A673 (cell line): Measurements from ENCODE around the gene CDK5RAP2.

Experiments
- EZH2 ChIP-seq: fragments of 200-600 bp; sonication (generic); IDR thresholded peaks from 2 replicates; pipeline ENCODE4 v1.6.1; 2017; ENCODE audit warnings: borderline replicate concordance, low read depth, mild to moderate bottlenecking, mixed read lengths, antibody characterized with exemption, low read length; ENCODE audit not compliant: poor library complexity, severe bottlenecking
- TF ChIP-seq, protein P1 (sequence below): fragments of 300-800, 200-600 bp; sonication (generic); conservative IDR thresholded peaks from 2 replicates; pipeline ENCODE4 v1.5.1; 2017; ENCODE audit warnings: low read depth, mild to moderate bottlenecking, antibody characterized with exemption, low read length, moderate library complexity, mixed read lengths

DNA sequence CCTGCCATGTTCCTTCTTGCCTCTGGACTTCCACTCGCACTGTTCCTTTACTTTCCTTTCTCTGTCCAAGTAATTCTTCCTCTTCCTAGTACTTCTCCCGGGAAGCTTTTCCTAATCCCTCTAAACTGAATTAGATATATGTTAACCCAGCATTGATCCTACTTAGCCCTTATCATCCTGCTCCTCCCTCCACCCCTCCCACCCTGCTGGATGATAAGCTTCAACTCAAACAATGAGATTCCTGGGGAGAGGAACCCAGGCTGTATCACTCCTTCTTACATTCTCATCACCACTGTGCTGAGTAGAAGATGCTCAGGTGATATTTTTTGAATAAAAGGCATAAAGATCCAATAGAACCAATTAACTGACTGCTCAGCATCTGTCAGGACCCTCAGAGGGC lies 45.7 kb downstream of the CDK5RAP2 start:
- TF ChIP-seq, protein P1, sequence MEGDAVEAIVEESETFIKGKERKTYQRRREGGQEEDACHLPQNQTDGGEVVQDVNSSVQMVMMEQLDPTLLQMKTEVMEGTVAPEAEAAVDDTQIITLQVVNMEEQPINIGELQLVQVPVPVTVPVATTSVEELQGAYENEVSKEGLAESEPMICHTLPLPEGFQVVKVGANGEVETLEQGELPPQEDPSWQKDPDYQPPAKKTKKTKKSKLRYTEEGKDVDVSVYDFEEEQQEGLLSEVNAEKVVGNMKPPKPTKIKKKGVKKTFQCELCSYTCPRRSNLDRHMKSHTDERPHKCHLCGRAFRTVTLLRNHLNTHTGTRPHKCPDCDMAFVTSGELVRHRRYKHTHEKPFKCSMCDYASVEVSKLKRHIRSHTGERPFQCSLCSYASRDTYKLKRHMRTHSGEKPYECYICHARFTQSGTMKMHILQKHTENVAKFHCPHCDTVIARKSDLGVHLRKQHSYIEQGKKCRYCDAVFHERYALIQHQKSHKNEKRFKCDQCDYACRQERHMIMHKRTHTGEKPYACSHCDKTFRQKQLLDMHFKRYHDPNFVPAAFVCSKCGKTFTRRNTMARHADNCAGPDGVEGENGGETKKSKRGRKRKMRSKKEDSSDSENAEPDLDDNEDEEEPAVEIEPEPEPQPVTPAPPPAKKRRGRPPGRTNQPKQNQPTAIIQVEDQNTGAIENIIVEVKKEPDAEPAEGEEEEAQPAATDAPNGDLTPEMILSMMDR, result no peak
- no peak for TF ChIP-seq EZH2
